Activated T-helper 1 cell treated with anti-CD3 and anti-CD28 coated beads, Interleukin-2, amount 50 U/mL, for 16 hours (primary cell): ENCODE data around the gene PIP5K1C.
"Not testable (repeated sequence)": the region's sequence is repeated elsewhere in the genome, so short reads cannot be mapped to it uniquely, and the experiment has no call there.

ENCODE experiments used
- DNase-seq, 2 donors: peaks; one replicate each; pipeline ENCODE4 v3.0.0-alpha.2; 2020; ENCODE audit warnings: low read depth in 1 of 2, low spot score in 1 of 2

Gene PIP5K1C

DNA sequence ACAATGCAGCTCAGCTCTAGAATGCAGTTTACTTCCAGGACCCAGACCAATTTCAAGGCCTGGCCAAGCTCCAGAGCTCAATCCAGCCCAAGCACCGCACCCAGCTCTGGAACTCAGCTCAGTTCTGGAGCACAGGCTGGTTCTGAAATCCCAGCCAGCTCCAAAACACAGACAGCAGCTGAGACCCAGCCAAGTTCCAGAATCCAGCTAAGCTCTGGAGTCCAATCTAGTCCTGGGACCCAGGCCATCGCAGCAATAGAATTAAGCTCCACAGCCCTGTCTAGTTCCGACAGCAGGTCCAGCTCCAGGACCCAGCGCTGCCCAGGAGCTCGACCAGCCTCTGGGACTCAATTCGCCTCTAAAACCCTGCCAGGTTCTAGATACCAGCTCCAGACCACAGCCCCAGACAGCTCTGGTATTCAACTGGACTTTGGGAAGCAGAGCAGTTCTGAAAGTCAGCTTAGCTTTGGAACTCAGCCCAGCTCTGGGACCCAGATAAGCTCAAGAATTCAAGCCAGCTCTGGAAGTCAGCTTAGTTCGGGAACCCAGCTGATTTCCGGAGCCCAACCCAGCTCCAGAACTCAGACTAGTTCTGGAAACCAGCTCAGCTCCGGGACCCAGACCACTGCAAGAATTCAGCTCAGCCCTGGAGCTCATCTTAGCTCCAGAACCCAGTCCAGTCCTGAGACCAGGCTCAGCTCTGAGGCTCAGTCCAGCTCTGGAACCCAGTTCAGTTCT is 108.2 kb downstream of the PIP5K1C start:
- DNase-seq, result no peak

DNA sequence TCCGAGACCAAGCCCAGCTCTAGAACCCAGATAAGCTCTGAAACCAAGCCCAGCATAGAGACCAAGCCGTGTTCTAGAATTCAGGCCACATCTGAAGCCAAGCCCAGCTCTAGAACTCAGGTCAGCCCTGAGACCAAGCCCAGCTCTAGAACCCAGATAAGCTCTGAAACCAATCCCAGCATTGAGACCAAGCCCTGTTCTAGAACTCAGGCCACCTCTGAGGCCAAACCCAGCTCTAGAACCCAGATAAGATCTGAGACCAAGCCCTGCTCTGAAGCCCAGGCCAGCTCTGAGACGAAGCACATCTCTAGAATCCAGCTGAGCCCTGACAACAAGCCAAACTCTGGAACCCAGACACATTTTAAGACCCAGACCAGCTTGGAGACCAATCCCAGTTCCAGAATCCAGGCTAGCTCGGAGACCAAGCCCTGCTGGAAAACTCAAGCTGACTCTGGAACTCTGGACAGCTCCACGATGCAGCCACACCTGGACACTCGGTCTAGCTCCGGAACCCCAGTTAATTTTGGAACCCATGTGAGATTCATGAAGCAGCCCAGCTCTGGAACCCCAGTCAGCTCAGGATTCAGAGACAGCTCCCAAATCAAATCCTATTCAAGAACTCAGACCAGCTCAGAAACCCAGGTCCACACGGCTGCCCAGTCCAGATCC is 109.1 kb downstream of the PIP5K1C start:
- DNase-seq, result no peak

DNA sequence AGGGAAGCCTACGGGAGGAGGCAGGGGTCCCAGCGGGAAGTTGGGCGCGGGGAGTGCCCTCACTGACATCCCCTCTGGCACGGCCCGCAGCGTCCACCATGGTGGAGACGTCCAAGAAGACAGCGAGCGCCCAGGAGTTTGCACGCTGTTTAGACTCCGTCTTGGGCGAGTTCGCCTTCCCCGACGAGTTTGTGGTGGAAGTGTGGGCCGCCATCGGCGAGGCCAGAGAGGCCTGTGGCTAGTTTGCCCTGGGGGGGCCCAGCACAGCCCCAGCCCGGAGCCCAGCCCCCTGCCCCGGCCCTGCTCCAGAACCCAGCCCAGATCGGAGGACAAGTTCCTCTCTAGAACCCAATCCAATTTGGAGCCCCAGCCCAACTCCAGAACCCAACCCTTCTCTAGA is 110.3 kb downstream of the PIP5K1C start:
- no peak for DNase-seq

DNA sequence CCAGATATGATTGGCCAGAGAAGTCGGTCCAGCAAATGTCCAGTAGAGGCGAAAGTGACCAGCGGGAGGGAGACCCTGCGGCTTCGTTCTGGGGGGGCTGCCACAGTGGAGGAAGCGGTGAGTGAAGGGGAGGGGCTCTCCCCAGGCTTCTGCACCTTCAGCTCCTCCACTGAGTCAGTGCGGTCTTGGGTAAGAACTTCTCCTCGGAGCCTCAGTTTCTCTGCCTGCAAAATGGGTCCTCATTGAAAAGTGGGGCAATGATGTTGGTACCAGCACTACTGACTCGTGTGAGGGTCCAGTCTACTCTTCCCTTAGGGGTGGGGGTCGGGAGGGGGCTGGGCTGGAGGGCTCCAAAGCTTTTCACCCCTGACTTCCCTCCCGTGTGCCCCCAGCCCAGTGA is 110.8 kb downstream of the PIP5K1C start:
- DNase-seq, result no peak

DNA sequence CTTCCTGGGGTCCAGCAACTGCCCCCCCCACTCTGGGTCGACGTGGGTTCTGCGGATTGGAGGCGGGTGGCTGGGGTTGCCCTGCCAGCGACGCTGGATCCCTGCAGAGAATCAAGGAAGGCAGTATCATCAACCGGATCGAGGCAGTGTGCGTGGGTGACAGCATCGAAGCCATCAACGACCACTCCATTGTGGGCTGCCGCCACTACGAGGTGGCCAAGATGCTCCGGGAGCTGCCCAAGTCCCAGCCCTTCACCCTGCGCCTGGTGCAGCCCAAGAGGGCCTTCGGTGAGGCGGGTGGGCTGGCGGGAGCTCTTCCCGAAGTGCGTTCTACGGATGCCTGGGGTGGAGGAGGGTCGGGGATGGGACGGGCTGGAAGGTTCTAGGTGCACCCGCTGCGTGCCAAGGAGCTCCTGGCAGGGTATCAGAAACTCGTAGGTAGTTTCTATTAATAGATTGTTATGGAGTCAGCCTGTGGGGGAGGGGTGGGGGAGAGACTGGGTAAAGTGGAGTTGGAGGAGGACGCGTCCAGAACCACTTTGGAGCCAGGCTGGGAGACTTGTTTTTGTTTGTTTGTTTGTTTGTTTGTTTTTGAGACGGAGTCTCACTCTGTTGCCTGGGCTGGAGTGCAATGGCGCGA is 113.4 kb downstream of the PIP5K1C start:
- DNase-seq, result no peak

- DNase-seq, result peak in 1 of 2 donors; percentile 25
These were observed 114.1 kb downstream of the PIP5K1C start for GRCh38 chr19:3586127-3586626.

DNA sequence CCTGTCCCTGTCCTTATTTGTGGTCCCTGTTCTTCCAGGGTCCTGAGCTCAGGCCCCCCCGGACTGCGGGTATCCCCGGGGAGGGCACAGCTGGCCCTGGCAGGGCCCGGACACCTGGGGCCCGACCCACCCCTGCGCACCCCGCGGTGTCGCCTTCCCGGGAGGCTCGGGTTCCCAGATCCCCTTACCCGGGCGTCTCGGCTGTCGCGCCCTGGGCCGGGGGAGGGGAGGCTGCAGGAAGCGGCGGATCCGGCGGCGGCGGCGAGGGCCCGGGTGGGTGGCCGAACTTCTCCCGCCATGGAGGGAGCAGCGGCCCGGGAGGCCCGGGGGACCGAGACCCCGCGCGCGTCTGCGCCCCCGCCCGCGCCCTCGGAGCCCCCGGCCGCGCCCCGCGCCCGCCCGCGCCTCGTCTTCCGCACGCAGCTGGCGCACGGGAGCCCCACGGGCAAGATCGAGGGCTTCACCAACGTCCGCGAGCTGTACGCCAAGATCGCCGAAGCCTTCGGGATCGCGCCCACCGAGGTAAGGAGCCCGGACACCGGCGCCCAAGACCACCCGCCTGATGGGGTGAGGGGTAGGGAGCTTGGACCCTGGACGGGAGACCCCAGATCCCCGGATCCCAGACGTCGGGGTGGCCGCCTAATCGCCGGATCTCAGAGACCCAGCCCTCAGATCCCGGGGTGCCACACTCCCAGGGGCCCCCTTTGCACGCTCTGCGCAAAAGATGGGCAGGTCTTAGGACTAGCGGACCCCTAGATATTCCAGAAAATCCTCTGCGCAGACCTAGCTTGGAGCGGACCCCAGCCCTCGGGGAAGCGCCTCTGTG is 114.8 kb downstream of the PIP5K1C start, which contains the start of gene GIPC3:
TSS of gene GIPC3 (plus strand) at position 178 of the 826 bp plus-strand sequence. CDS start at position 298, 120 bp downstream.
- no peak for DNase-seq

GRCh38 chr19:3584036-3584802 is 116.0 kb downstream of the PIP5K1C start:
- DNase-seq, result not testable (repeated sequence)

GRCh38 chr19:3581792-3582191 is 118.5 kb downstream of the PIP5K1C start:
- DNase-seq, result not testable (repeated sequence)
